IMR-90 (cell line): ENCODE measurements around the gene CD34.

Experiments
- BHLHE40 ChIP-seq: fragments of 150-350 bp; IDR thresholded peaks from 2 replicates; pipeline ENCODE4 v1.6.1; 2016; ENCODE audit warnings: mild to moderate bottlenecking, low read depth, low read length
- CEBPB ChIP-seq: IDR thresholded peaks from 2 replicates; pipeline ENCODE4 v1.6.1; 2012; ENCODE audit warnings: low read depth, low read length, improper control_type of control experiment
- CHD1 ChIP-seq: IDR thresholded peaks from 2 replicates; pipeline ENCODE4 v1.6.1; 2012; ENCODE audit warnings: low read depth, low read length, improper control_type of control experiment
- CTCF ChIP-seq: conservative IDR thresholded peaks from 2 replicates; pipeline ENCODE4 v1.5.1; 2012; ENCODE audit warnings: mild to moderate bottlenecking, low read depth, low read length, improper control_type of control experiment
- ELK1 ChIP-seq: fragments of 150-350 bp; IDR thresholded peaks from 2 replicates; pipeline ENCODE4 v1.6.1; 2016; ENCODE audit warnings: low read depth, mild to moderate bottlenecking, low read length, moderate library complexity, borderline replicate concordance
- MAFK ChIP-seq: IDR thresholded peaks from 2 replicates; pipeline ENCODE4 v1.6.1; 2012; ENCODE audit warnings: low read depth, low read length, improper control_type of control experiment
- NFE2L2 ChIP-seq: fragments of 150-350 bp; IDR thresholded peaks from 2 replicates; pipeline ENCODE4 v1.6.1; 2016; ENCODE audit warnings: low read depth, mild to moderate bottlenecking, low read length
- POLR2A ChIP-seq: IDR thresholded peaks from 2 replicates; pipeline ENCODE4 v1.6.1; 2012; ENCODE audit warnings: mild to moderate bottlenecking, low read depth, low read length
- RAD21 ChIP-seq: IDR thresholded peaks from 2 replicates; pipeline ENCODE4 v1.6.1; 2012; ENCODE audit warnings: low read length, improper control_type of control experiment
- RCOR1 ChIP-seq: IDR thresholded peaks from 2 replicates; pipeline ENCODE4 v1.6.1; 2012; ENCODE audit warnings: mild to moderate bottlenecking, low read length, improper control_type of control experiment; ENCODE audit not compliant: insufficient replicate concordance
- RFX5 ChIP-seq: IDR thresholded peaks from 2 replicates; pipeline ENCODE4 v1.8.0; 2012; ENCODE audit warnings: low read depth, mild to moderate bottlenecking, low read length, moderate library complexity
- SMC3 ChIP-seq: fragments of 150-350 bp; IDR thresholded peaks from 2 replicates; pipeline ENCODE4 v1.6.1; 2016; ENCODE audit warnings: low read depth, mild to moderate bottlenecking, antibody characterized with exemption, low read length, moderate library complexity
- USF2 ChIP-seq: fragments of 150-350 bp; IDR thresholded peaks from 2 replicates; pipeline ENCODE4 v1.6.1; 2017; ENCODE audit warnings: mild to moderate bottlenecking, antibody characterized with exemption, low read length, low read depth

- TF ChIP-seq CTCF (no peak), POLR2A (no peak), SMC3 (no peak), MAFK (no peak), BHLHE40 (no peak), USF2 (no peak), RFX5 (no peak), RAD21 (no peak), RCOR1 (no peak), CEBPB (no peak), ELK1 (no peak), CHD1 (no peak), NFE2L2 (no peak)
Observed at GRCh38 chr1:207937204-207937603, 26.3 kb upstream of the CD34 start.
